Activated T-helper 1 cell treated with anti-CD3 and anti-CD28 coated beads, Interleukin-12 subunit alpha, Interleukin-12 subunit beta, Interleukin-2, Interleukin-4 antibody, amounts not matched to agents 30 ng/mL and 10 ng/mL and 1 ng/mL, durations not matched to agents 14 hours and 24 hours and 36 hours (primary cell): Measurements from ENCODE around the gene MEGF6. TPM values are rescaled to one million over a fixed set of nuclear protein-coding genes. Genes with fewer than 3 reads are reported as not detected.

Experiments used
- DNase-seq: peaks from one replicate; pipeline ENCODE4 v3.0.0; 2021; ENCODE audit warnings: low spot score
- H3K27ac Mint-ChIP-seq: one replicate; pipeline ENCODE4 v1.8.0; 2021; ENCODE audit warnings: mild to moderate bottlenecking, mixed read lengths
- H3K27me3 Mint-ChIP-seq: one replicate; pipeline ENCODE4 v1.8.0; 2022; ENCODE audit warnings: mild to moderate bottlenecking, moderate library complexity, mixed read lengths; ENCODE audit not compliant: insufficient read depth
- H3K36me3 Mint-ChIP-seq: one replicate; pipeline ENCODE4 v1.8.0; 2021; ENCODE audit warnings: low read depth, mixed read lengths
- H3K4me1 Mint-ChIP-seq: one replicate; pipeline ENCODE4 v1.8.0; 2021; ENCODE audit warnings: low read depth, mixed read lengths
- H3K4me3 Mint-ChIP-seq: one replicate; pipeline ENCODE4 v1.8.0; 2021; ENCODE audit warnings: mild to moderate bottlenecking, moderate library complexity, mixed read lengths
- H3K9me3 Mint-ChIP-seq: one replicate; pipeline ENCODE4 v1.8.0; 2021; ENCODE audit warnings: mixed read lengths
- intact Hi-C: fragments of 100-400 bp; cut with micrococcal nuclease; formaldehyde crosslinking; loops from one replicate; pipeline ENCODE4 v1.15.1; 2024
- total RNA-seq: library from RNA; stranded (reverse); gene quantifications from 2 replicates; pipeline ENCODE4 v1.2.3, GENCODE V29; 2022

Gene MEGF6
- total RNA-seq, 1 donor from 2014 or later: 1.2 TPM

DNA sequence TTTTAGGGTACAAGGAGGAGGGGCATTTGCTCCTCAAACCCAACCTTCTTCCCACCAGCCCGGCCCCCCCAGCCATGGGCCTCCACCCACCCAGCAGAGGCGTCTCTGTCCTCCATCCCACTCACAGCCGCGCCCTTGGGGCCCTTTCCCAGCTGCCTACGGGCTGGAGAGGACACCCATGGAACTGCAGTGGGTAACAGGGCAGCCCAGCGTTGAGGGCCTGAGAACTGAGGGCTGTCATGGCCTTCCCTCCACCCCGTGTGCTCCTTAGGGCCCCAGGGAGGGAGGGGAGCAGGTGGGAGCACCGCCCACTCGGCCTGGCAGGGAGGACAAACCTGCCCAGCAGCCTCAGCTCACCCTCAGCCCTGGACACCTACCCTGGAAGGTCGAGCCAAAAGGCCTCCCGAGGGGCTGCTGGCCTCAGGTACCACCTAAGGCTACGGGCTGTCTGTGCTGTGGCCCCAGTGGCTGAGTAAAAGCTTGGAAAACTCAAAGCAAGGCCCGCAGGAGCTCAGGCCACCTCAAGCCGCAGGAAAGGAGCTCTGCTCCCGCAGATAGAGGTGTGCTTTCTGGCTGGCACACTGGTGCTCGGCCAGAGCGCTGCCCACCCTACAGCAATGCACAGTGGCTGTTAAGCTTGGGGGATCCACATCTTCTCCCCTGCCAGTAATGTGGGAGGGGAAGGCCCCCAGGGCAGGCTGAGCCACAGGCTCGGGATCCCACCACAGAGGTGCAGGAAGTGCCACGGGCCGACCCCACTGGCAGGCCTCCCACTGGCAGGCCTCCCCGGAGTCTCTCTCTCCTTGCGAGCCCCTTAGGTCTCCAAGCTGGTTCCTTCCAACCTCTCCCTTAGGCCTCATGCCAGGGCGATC, 159.1 kb downstream of the MEGF6 start:
- no peak for DNase-seq
- intact Hi-C loops: no loop called here
- Mint-ChIP-seq H3K9me3 (no peaks in the 10 kb centered on the region), H3K27ac (no peak overlapping the region), H3K36me3 (no peaks in the 10 kb centered on the region), H3K4me3 (no peak overlapping the region), H3K4me1 (no peaks in the 10 kb centered on the region), H3K27me3 (peaks cover 10% of the 10 kb centered on the region)

DNA sequence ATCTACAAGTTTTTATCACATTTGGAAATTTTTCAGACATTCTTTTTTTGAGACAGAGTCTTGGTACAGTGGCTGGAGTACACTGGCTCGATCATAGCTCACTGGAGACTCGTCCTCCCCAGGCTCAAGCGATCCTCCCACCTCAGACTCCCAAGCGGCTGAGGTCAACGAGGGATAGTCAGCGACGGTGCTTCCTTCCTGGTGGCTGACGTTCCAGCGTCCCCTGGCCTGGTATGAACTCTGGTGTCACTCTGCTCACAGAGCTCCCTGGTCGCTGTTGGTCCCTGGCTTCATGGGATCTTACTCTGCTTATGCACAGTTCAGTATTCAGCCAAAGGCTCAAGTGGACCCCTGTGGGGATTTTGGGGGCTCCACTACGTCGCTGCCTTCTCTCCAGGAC, 160.3 kb downstream of the MEGF6 start:
- no peak for DNase-seq
- no peak overlapping the region for H3K27ac Mint-ChIP-seq
- no peaks in the 10 kb centered on the region for H3K9me3 Mint-ChIP-seq
- intact Hi-C loops: no loop called here
- H3K4me1 Mint-ChIP-seq: no peaks in the 10 kb centered on the region
- no peak overlapping the region for H3K4me3 Mint-ChIP-seq
- H3K27me3 Mint-ChIP-seq: peaks cover 10% of the 10 kb centered on the region
- H3K36me3 Mint-ChIP-seq: no peaks in the 10 kb centered on the region

DNA sequence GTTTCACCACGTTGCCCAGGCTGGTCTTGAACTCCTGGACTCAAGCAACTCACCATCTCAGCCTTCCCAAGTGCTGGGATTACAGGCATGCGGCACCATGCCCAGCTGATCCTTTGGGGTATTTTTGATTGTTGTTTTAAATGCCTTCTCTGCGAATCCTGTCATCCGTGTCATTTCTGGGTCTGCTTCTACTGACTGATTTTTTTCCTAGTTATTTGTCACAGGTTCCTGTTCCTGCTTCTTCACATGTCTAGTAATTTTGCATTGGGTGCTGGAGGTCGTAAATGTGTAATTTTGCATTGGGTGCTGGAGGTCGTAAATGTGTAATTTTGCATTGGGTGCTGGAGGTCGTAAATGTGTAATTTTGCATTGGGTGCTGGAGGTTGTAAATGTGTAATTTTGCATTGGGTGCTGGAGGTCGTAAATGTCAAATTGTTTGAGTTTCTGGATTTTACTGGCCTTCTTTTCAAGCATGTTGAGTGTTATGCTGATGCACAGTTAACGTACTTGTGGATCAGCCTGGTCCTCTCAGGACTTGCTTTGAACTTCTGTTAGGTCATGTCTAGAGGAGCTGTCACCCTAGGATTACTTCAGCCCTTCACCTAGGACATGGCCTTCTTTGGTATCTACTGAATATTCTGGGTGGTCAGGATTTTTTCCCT, 161.0 kb downstream of the MEGF6 start:
- H3K4me3 Mint-ChIP-seq: no peak overlapping the region

DNA sequence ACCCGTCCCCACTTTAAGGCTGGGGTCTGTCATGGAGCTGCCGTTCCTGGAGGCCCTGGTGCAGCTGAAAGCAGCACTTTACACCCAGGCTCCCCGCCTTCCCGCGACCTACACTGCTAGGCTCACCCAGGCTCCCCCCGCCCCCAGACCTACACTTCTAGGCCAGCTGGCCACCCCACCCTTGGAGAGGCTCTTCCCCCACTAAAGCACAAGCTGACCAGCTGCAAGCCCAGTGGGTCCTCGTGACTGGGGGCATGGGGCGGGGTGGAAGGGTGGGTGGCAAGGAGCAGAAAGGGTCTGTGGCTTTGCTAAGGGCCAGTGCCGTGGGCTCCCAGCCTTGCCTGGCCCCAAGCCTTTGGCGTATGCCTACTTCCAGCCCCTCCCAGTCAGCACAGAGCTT, 166.6 kb downstream of the MEGF6 start:
- H3K9me3 Mint-ChIP-seq: no peaks in the 10 kb centered on the region
- no peak overlapping the region for H3K4me3 Mint-ChIP-seq
- H3K27ac Mint-ChIP-seq: no peak overlapping the region
- no peaks in the 10 kb centered on the region for H3K4me1 Mint-ChIP-seq
- no peak for DNase-seq
- intact Hi-C loops: no loop called here
- H3K36me3 Mint-ChIP-seq: no peaks in the 10 kb centered on the region
- no peaks in the 10 kb centered on the region for H3K27me3 Mint-ChIP-seq

More for the DNA sequence above, 161.0 kb downstream of the MEGF6 start:
- H3K36me3 Mint-ChIP-seq: no peaks in the 10 kb centered on the region
- no peak overlapping the region for H3K27ac Mint-ChIP-seq
- H3K4me1 Mint-ChIP-seq: no peaks in the 10 kb centered on the region
- H3K27me3 Mint-ChIP-seq: peaks cover 5% of the 10 kb centered on the region
- intact Hi-C loops: no loop called here
- DNase-seq: no peak
- no peaks in the 10 kb centered on the region for H3K9me3 Mint-ChIP-seq

DNA sequence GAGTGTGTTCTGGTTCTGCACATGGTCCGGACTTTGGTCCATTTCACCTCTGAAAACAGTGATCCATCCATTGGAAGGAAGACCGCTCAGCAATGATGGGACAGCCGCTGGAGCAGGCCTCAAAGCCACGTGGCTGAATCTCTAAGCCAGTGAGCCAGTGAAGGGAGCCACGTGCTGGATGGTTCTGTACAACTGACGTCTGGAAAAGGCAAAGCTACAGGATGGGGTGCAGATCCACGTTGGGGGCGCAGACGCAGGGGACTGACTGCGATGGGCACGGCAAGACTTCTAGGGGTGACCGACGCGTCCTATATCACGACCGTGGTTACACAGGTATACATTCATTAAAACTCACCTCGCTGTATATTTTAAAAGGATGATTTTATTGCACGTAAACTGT, 167.0 kb downstream of the MEGF6 start:
- no peak for DNase-seq
- Mint-ChIP-seq H3K27me3 (no peaks in the 10 kb centered on the region), H3K9me3 (no peaks in the 10 kb centered on the region), H3K27ac (no peak overlapping the region), H3K36me3 (no peaks in the 10 kb centered on the region), H3K4me3 (no peak overlapping the region), H3K4me1 (no peaks in the 10 kb centered on the region)
- intact Hi-C loops: no loop called here

DNA sequence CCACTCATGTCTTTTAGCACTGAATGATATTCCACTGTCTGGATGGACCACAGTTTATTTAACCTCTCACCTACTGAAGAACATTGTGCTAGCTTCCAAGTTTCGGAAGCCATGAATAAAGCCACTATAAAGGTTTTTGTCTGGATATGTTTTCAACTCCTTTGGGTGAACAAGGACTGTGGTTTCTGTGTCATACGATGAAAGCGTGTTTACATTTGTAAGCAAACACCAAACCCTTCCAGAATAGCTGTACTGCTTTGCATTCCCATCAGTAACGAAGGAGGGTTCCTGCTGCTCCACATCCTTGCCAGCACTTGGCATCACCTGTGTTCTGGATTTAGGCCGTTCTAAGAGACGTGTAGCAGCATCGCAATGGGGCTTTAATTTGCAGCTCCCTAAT, 167.5 kb downstream of the MEGF6 start:
- intact Hi-C loops: no loop called here
- Mint-ChIP-seq H3K36me3 (no peaks in the 10 kb centered on the region), H3K27ac (no peak overlapping the region), H3K27me3 (no peaks in the 10 kb centered on the region), H3K4me3 (no peak overlapping the region), H3K9me3 (no peaks in the 10 kb centered on the region), H3K4me1 (no peaks in the 10 kb centered on the region)
- no peak for DNase-seq

DNA sequence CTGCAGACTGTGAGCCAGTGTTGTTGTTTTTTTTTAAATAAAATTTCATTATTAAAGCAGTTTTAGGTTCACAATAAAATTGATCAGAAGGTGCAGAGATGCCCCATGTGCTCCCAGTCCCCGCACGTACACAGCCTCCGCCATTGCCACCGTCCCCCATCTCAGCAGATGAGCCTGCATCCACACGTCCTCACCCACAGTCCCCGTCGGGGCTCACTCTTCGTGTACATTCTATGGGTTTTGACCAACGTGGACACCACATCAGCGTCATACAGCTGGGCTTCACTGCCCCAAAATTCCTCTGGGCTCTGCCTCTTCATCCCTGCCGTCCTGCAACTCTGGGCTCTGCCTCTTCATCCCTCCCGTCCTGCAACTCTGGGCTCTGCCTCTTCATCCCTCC, 168.4 kb downstream of the MEGF6 start:
- H3K4me3 Mint-ChIP-seq: no peak overlapping the region
- H3K36me3 Mint-ChIP-seq: no peaks in the 10 kb centered on the region
- no peaks in the 10 kb centered on the region for H3K4me1 Mint-ChIP-seq
- no peak overlapping the region for H3K27ac Mint-ChIP-seq
- no peaks in the 10 kb centered on the region for H3K9me3 Mint-ChIP-seq
- intact Hi-C loops: no loop called here
- no peaks in the 10 kb centered on the region for H3K27me3 Mint-ChIP-seq
- no peak for DNase-seq

DNA sequence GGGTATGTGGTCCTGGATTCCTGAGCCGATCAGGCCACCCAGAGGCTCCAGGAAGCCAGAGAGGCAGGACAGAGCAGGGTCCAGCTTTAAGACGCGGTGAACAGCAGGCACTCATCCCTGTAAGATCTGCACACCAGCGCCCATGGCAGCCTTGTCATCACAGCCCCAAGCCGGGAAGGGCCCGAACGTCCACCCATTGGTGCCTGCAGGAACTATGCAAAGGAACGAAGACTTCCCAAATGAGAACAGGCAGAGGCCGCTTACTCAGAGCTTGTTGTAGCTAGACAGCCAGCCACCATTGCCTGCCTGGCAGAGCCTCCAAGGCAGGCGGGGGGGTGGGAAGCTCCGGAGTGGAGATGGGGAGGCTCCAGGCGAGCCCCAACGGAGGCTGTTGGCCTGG, 169.0 kb downstream of the MEGF6 start:
- H3K27ac Mint-ChIP-seq: no peak overlapping the region
- H3K4me1 Mint-ChIP-seq: no peaks in the 10 kb centered on the region
- no peak for DNase-seq
- no peaks in the 10 kb centered on the region for H3K36me3 Mint-ChIP-seq
- no peaks in the 10 kb centered on the region for H3K27me3 Mint-ChIP-seq
- intact Hi-C loops: no loop called here
- H3K4me3 Mint-ChIP-seq: no peak overlapping the region
- H3K9me3 Mint-ChIP-seq: no peaks in the 10 kb centered on the region

DNA sequence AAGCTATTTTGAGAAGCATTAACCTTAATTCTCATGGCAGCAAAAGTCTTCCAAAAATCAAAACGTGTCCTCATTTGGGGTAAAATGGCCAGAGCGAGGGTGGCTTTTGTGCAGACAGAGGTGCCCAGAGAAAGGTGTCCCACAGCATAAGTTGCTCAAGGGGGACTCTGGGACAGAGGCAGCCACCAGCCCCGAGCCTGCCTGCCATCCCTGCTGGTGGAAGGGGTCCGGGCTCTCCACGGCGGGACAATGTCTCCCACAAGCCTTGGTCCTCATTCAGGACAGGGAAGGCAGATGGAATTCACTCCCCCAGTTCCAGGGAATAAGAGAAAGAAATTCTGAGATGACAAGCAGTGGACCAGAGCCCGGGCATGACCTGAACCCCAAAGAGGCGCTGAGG, 169.4 kb downstream of the MEGF6 start:
- H3K4me1 Mint-ChIP-seq: no peaks in the 10 kb centered on the region
- H3K27me3 Mint-ChIP-seq: no peaks in the 10 kb centered on the region
- no peak overlapping the region for H3K4me3 Mint-ChIP-seq
- intact Hi-C loops: no loop called here
- no peaks in the 10 kb centered on the region for H3K36me3 Mint-ChIP-seq
- H3K27ac Mint-ChIP-seq: no peak overlapping the region
- no peaks in the 10 kb centered on the region for H3K9me3 Mint-ChIP-seq
- DNase-seq: no peak

DNA sequence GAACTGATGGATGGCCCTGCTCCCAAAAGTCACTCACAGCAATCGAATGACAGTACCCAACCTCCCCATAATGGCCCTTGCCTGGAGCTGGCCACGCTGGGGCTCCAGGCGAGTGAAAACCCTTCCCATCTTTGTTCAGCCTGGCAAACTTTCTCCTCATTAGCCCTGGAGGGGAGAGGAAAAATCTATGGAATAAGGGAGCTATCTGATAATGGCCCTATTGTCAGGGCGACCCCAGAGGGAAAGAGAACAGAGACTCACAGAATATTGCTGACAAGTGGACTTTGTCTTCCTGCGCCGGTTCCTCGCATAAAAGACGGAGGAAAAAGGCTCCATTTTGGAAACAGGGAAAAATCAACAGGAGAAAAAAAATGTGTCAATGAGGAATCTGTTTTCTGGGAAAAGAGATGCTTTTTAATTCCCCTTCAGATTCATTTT, 169.9 kb downstream of the MEGF6 start:
- no peak for DNase-seq
- Mint-ChIP-seq H3K4me1 (no peaks in the 10 kb centered on the region), H3K4me3 (no peak overlapping the region), H3K27ac (no peak overlapping the region), H3K9me3 (no peaks in the 10 kb centered on the region), H3K36me3 (no peaks in the 10 kb centered on the region), H3K27me3 (no peaks in the 10 kb centered on the region)
- intact Hi-C loops: no loop called here

DNA sequence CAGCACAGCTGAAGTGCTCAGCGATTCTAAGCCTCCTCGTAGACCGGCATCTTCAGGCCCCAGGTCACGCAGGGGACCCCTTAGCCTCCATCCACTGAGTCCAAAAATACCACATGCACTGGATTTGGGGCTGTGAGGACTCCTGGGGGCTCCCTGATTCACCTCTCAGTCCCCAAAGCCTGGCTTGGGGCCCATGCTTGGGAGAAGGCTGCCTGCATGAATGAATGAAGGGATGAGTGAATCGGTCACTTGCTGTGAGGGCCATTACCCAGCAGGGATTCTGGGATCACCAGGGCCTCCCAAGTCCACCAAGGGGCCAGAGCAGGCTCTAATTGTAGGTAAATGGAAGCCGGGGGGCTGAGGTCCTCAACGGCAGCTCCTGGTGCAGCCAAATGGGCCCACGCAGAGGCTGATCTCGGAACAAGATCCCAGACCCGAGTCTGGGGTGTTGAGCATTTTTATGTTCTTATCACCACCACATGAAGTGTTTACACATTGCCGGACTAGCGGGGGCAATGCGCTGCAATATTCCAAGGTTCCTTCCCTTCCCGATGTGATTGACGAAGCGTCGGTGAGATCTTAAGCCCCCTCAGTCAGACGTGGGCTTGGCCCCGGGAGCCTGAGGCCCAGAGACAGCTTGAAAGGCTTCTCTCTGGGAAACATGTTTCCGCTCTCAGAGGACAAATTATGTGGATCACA, 170.4 kb downstream of the MEGF6 start:
- no peak overlapping the region for H3K27ac Mint-ChIP-seq
- no peaks in the 10 kb centered on the region for H3K4me1 Mint-ChIP-seq
- H3K4me3 Mint-ChIP-seq: no peak overlapping the region
- no peaks in the 10 kb centered on the region for H3K9me3 Mint-ChIP-seq
- no peak for DNase-seq
- no peaks in the 10 kb centered on the region for H3K27me3 Mint-ChIP-seq
- intact Hi-C loops: no loop called here
- no peaks in the 10 kb centered on the region for H3K36me3 Mint-ChIP-seq

DNA sequence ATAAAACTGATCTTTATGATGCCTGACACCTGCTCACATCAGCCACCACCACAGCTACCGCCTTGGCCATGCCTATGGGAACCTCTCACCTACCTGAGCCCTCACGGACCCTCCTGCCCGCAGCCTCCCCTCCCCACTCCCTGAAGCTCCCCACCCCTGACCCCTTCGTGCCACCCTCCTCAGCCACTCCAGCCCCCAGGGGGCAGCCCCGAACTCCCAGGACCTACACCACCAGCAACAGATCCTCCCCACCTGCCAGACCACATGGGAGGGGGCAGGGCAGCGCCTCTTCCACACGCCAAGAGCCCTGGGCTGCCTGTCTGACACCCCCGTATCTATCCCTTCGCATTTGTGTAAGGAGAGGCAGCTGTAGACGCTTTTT, 171.0 kb downstream of the MEGF6 start:
- DNase-seq: no peak
- Mint-ChIP-seq H3K9me3 (no peaks in the 10 kb centered on the region), H3K27ac (no peak overlapping the region), H3K27me3 (no peaks in the 10 kb centered on the region), H3K36me3 (no peaks in the 10 kb centered on the region), H3K4me1 (no peaks in the 10 kb centered on the region), H3K4me3 (no peak overlapping the region)
- intact Hi-C loops: no loop called here
